H1 (cell line): ENCODE measurements around the gene LIMK2. TPM values are rescaled to one million over a fixed set of nuclear protein-coding genes. Genes with fewer than 3 reads are reported as not detected.

Experiments
- CTCF ChIA-PET: fragments of 300-600 bp; sonication (Branson Sonifier 250); formaldehyde crosslinking; loops from one replicate; lab custom pipeline; 2021; ENCODE audit not compliant: partially characterized antibody; lab: Charles Lee
- POLR2A ChIA-PET: fragments of 300-600 bp; sonication (Branson Sonifier 250); formaldehyde crosslinking; loops from one replicate; lab custom pipeline; 2021; ENCODE audit warnings: inconsistent platforms; ENCODE audit not compliant: partially characterized antibody; lab: Charles Lee
- DNase-seq, 2 experiments: peaks; one replicate each; pipeline versions ENCODE4 v3.0.0 to v3.0.0-alpha.2; 2010 to 2022; ENCODE audit warnings: low spot score in 2 of 2, low read depth in 1 of 2, mixed read lengths in 1 of 2
- FAIRE-seq: peaks from 2 replicates; lab custom pipeline; 2011; peaks lifted over from hg19 to GRCh38; lab: Jason Lieb, UNC
- H2AFZ ChIP-seq: 2 replicates; pipeline ENCODE4 v1.8.1; 2012; ENCODE audit warnings: low read length, inconsistent platforms
- H2AK5ac ChIP-seq: 2 replicates; pipeline ENCODE4 v1.6.1; 2013; ENCODE audit warnings: low read depth, low read length
- H2BK120ac ChIP-seq: replicated peaks from 2 replicates; pipeline ENCODE3; 2013; ENCODE audit warnings: low read depth, low read length, inconsistent platforms
- H2BK12ac ChIP-seq: 2 replicates; pipeline ENCODE4 v1.6.1; 2013; ENCODE audit warnings: low read depth, low read length
- H2BK15ac ChIP-seq: 2 replicates; pipeline ENCODE4 v1.6.1; 2013; ENCODE audit warnings: low read length
- H2BK20ac ChIP-seq: 2 replicates; pipeline ENCODE4 v1.6.1; 2013; ENCODE audit warnings: low read length
- H2BK5ac ChIP-seq: 2 replicates; pipeline ENCODE4 v1.6.1; 2013; ENCODE audit warnings: low read depth, low read length
- H3K14ac ChIP-seq: 2 replicates; pipeline ENCODE4 v1.6.1; 2013; ENCODE audit warnings: inconsistent platforms; ENCODE audit not compliant: insufficient read length
- H3K18ac ChIP-seq: 2 replicates; pipeline ENCODE4 v1.6.1; 2013; ENCODE audit warnings: low read length; ENCODE audit errors: extremely low read depth
- H3K23ac ChIP-seq: 2 replicates; pipeline ENCODE4 v1.6.1; 2013; ENCODE audit warnings: inconsistent platforms; ENCODE audit not compliant: insufficient read length
- H3K23me2 ChIP-seq: 2 replicates; pipeline ENCODE4 v1.6.1; 2013; ENCODE audit warnings: low read depth, low read length
- H3K27ac ChIP-seq: 2 replicates; pipeline ENCODE4 v1.6.1; 2011; ENCODE audit warnings: low read depth, low read length, inconsistent platforms
- H3K27me3 ChIP-seq, 4 experiments: replicated peaks in 1 of 4; 1 replicate in 1 of 4; 2 replicates in 3 of 4; pipeline versions ENCODE4 v1.6.1 to v1.8.1; 2011 to 2013; ENCODE audit warnings: low read length in 3 of 4, mild to moderate bottlenecking in 3 of 4, inconsistent platforms in 2 of 4, mixed read lengths in 2 of 4, moderate library complexity in 1 of 4; ENCODE audit not compliant: control insufficient read depth in 3 of 4, insufficient read depth in 3 of 4; ENCODE audit errors: extremely low read depth in 1 of 4
- H3K36me3 ChIP-seq, 4 experiments: 2 replicates each; pipeline versions ENCODE4 v1.6.1 to v1.8.1; 2011 to 2013; ENCODE audit warnings: mild to moderate bottlenecking in 4 of 4, low read length in 3 of 4, moderate library complexity in 2 of 4, control low read depth in 1 of 4, inconsistent platforms in 1 of 4; ENCODE audit not compliant: insufficient read depth in 4 of 4, control insufficient read depth in 2 of 4
- H3K4ac ChIP-seq: replicated peaks from 2 replicates; pipeline ENCODE3; 2013; ENCODE audit warnings: low read length, low read depth, mixed read lengths, inconsistent platforms; ENCODE audit not compliant: insufficient read length
- H3K4me1 ChIP-seq, 4 experiments: replicated peaks in 1 of 4; 1 replicate in 1 of 4; 2 replicates in 3 of 4; pipeline versions ENCODE4 v1.6.1 to v1.8.1; 2011 to 2013; ENCODE audit warnings: low read length in 3 of 4, inconsistent platforms in 2 of 4, mixed read lengths in 1 of 4; ENCODE audit not compliant: insufficient read depth in 4 of 4, control insufficient read depth in 3 of 4
- H3K4me2 ChIP-seq, 2 experiments: 2 replicates each; pipeline versions ENCODE4 v1.6.1 to v1.8.1; 2011 to 2013; ENCODE audit warnings: low read depth in 2 of 2, low read length in 2 of 2, control low read depth in 1 of 2, inconsistent platforms in 1 of 2, mild to moderate bottlenecking in 1 of 2; ENCODE audit not compliant: insufficient read depth in 1 of 2
- H3K4me3 ChIP-seq, 4 experiments: fragments of 200-600, 300-600 bp in 1 of 4; sonication (generic), shearing (Covaris generic), sonication (Bioruptor Twin) in 1 of 4; 2 replicates each; pipeline versions ENCODE4 v1.5.1 to v1.8.1; 2011 to 2016; ENCODE audit warnings: low read length in 4 of 4, low read depth in 3 of 4, control low read depth in 2 of 4, inconsistent platforms in 2 of 4, mild to moderate bottlenecking in 2 of 4, mixed read lengths in 1 of 4, moderate library complexity in 1 of 4; ENCODE audit not compliant: insufficient read depth in 2 of 4; ENCODE audit errors: extremely low read depth in 1 of 4
- H3K56ac ChIP-seq: replicated peaks from 2 replicates; pipeline ENCODE3; 2013; ENCODE audit warnings: low read depth, mild to moderate bottlenecking, mixed read lengths, low read length, inconsistent platforms; ENCODE audit not compliant: insufficient read length
- H3K79me1 ChIP-seq: 2 replicates; pipeline ENCODE4 v1.6.1; 2013; ENCODE audit warnings: low read depth, low read length, control low read depth
- H3K79me2 ChIP-seq, 2 experiments: 2 replicates each; pipeline versions ENCODE4 v1.6.1 to v1.8.1; 2012 to 2013; ENCODE audit warnings: low read length in 2 of 2, mild to moderate bottlenecking in 2 of 2, inconsistent platforms in 1 of 2; ENCODE audit not compliant: insufficient read depth in 2 of 2, control insufficient read depth in 1 of 2
- H3K9ac ChIP-seq, 4 experiments: replicated peaks in 1 of 4; 1 replicate in 1 of 4; 2 replicates in 3 of 4; pipeline versions ENCODE4 v1.6.1 to v1.8.1; 2011 to 2013; ENCODE audit warnings: low read depth in 3 of 4, low read length in 3 of 4, control low read depth in 2 of 4, mild to moderate bottlenecking in 2 of 4, moderate library complexity in 2 of 4, inconsistent platforms in 1 of 4; ENCODE audit errors: extremely low read depth in 1 of 4
- H3K9me3 ChIP-seq, 2 experiments: 2 replicates each; pipeline versions ENCODE4 v1.6.1 to v1.8.1; 2012 to 2013; ENCODE audit warnings: mild to moderate bottlenecking in 2 of 2, moderate library complexity in 2 of 2, control low read depth in 1 of 2, inconsistent platforms in 1 of 2, low read depth in 1 of 2, low read length in 1 of 2, mixed read lengths in 1 of 2; ENCODE audit not compliant: insufficient read depth in 2 of 2
- H4K20me1 ChIP-seq, 2 experiments: replicated peaks in 1 of 2; 2 replicates each; pipeline versions ENCODE3 to v1.8.1; 2011 to 2013; ENCODE audit warnings: inconsistent platforms in 2 of 2, low read length in 2 of 2, mild to moderate bottlenecking in 1 of 2; ENCODE audit not compliant: insufficient read depth in 2 of 2, control insufficient read depth in 1 of 2
- H4K5ac ChIP-seq: 2 replicates; pipeline ENCODE4 v1.6.1; 2013; ENCODE audit warnings: low read length, low read depth, mixed read lengths, inconsistent platforms; ENCODE audit not compliant: insufficient read length
- H4K8ac ChIP-seq: 2 replicates; pipeline ENCODE4 v1.8.0; 2013; ENCODE audit warnings: mild to moderate bottlenecking, moderate library complexity, low read length, inconsistent platforms; ENCODE audit not compliant: insufficient read depth; ENCODE audit errors: extremely low read depth
- H4K91ac ChIP-seq: replicated peaks from 2 replicates; pipeline ENCODE3; 2013; ENCODE audit warnings: low read length, mixed read lengths, inconsistent platforms; ENCODE audit not compliant: insufficient read length
- ASH2L ChIP-seq: fragments of 200-600, 300-600 bp; sonication (generic); IDR thresholded peaks from one replicate; pipeline ENCODE4 v1.7.1; 2017; ENCODE audit warnings: low read length
- CHD1 ChIP-seq: IDR thresholded peaks from 2 replicates; pipeline ENCODE4 v1.6.1; 2012; ENCODE audit warnings: low read depth, low read length, improper control_type of control experiment
- GTF2F1 ChIP-seq: IDR thresholded peaks from 2 replicates; pipeline ENCODE4 v1.6.1; 2012; ENCODE audit warnings: low read depth, low read length, improper control_type of control experiment, borderline replicate concordance
- KDM5A ChIP-seq: fragments of 200-600 bp; IDR thresholded peaks from 2 replicates; pipeline ENCODE4 v1.7.1; 2012; ENCODE audit warnings: mild to moderate bottlenecking, low read length, inconsistent platforms, mixed read lengths
- POLR2A ChIP-seq, 2 experiments: IDR thresholded peaks; 1 replicate in 1 of 2; 2 replicates in 1 of 2; pipeline ENCODE4 v1.6.1; 2011; ENCODE audit warnings: low read depth in 2 of 2, low read length in 2 of 2, mild to moderate bottlenecking in 2 of 2; ENCODE audit errors: control extremely low read depth in 1 of 2
- POU5F1 ChIP-seq: IDR thresholded peaks from 2 replicates; pipeline ENCODE4 v1.6.1; 2011; ENCODE audit warnings: low read depth, mild to moderate bottlenecking, low read length, moderate library complexity
- RBBP5 ChIP-seq: IDR thresholded peaks from 2 replicates; pipeline ENCODE4 v1.7.1; 2012; ENCODE audit warnings: low read depth, mild to moderate bottlenecking, inconsistent platforms, low read length, moderate library complexity, borderline replicate concordance
- SAP30 ChIP-seq: fragments of 300-600 bp; sonication (generic); IDR thresholded peaks from 2 replicates; pipeline ENCODE4 v1.7.1; 2012; ENCODE audit warnings: low read length, moderate library complexity, mild to moderate bottlenecking, inconsistent platforms; ENCODE audit not compliant: insufficient read depth, insufficient replicate concordance
- SP4 ChIP-seq: IDR thresholded peaks from 2 replicates; pipeline ENCODE4 v1.6.1; 2012; ENCODE audit warnings: low read length, inconsistent platforms
- TAF1 ChIP-seq: IDR thresholded peaks from 2 replicates; pipeline ENCODE4 v1.6.1; 2011; ENCODE audit warnings: mild to moderate bottlenecking, low read depth, low read length
- TBP ChIP-seq: IDR thresholded peaks from 2 replicates; pipeline ENCODE4 v1.6.1; 2011; ENCODE audit warnings: low read depth, low read length, improper control_type of control experiment
- ZNF274 ChIP-seq: IDR thresholded peaks from 2 replicates; pipeline ENCODE4 v1.7.0; 2012; ENCODE audit warnings: low read length, borderline replicate concordance; ENCODE audit errors: extremely low read depth
- WGBS, 2 experiments: shearing (Covaris generic) in 1 of 2; methylation state at CpG; one replicate each; pipeline versions ENCODE4 v1.1.6 to v1.1.7; 2013 to 2015; ENCODE audit warnings: low lambda C conversion rate in 2 of 2, mixed read lengths in 2 of 2, inconsistent platforms in 1 of 2, low coverage in 1 of 2, missing lambda C conversion rate in 1 of 2; ENCODE audit not compliant: insufficient replicate concordance in 2 of 2, insufficient coverage in 1 of 2, insufficient read length in 1 of 2; ENCODE audit errors: extremely low coverage in 1 of 2, missing lambda C conversion rate in 1 of 2; 5-methylcytosine and 5-hydroxymethylcytosine counted together
- polyA plus RNA-seq, 7 experiments: library from polyadenylated mRNA; depleted of rRNA in 3 of 7; stranded (reverse) in 5 of 7; unstranded in 2 of 7; fragments of >200 nt in 5 of 7; fragments of 200-250 nt in 2 of 7; gene quantifications; 1 replicate in 5 of 7; 2 replicates in 1 of 7; 4 replicates in 1 of 7; pipeline versions ENCODE4 v1.2.1 to v1.2.3, GENCODE V29; 2011 to 2013; ENCODE audit warnings: missing spikeins in 2 of 7, mixed read lengths in 2 of 7
- total RNA-seq: library from RNA; stranded (reverse); fragmentation: NEBNext Ultra II Directional; extraction: Animal tissue kit (Norgen Biotek cat#: 25700); gene quantifications from 2 replicates; pipeline ENCODE4 v1.2.1, GENCODE V29; 2021
- TF ChIP-seq, protein P1 (sequence below): IDR thresholded peaks from 2 replicates; pipeline ENCODE4 v1.6.1; 2012; ENCODE audit warnings: inconsistent platforms
- TF ChIP-seq, protein P2 (sequence below): IDR thresholded peaks from 2 replicates; pipeline ENCODE4 v1.6.1; 2011; ENCODE audit warnings: low read length, improper control_type of control experiment

Gene LIMK2
- total and polyA plus RNA-seq, 2 of the 8 experiments (the other 6 are each of a cell fraction or from before 2014, with no cell fraction given) = 13.2 to 37.6 TPM

DNA sequence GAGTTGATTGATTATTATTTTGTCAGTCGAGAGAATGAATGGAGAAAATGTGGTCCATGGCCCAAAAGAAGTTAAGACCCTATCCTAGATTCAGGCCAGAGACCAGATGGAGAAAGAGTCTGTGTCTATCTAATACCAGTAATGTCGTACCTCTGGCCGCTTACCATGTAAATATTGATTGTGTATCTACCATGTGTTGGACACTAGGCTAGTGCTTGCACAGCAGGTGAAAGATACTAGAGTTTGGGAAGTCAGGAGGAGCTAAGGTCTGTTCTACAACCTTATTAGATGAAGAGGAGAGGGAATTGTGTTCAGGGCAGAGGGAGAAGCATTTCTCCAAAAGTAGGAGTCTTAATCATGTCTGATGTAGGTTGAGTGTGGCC, 48.4 kb downstream of the LIMK2 start:
- WGBS, 2 experiments = 87% methylated on average over 3 of the region's 3 CpGs; no CpG with 5 or more reads in 1 of the 2 experiments
- no peak for TF ChIP-seq TBP
- TF ChIP-seq SAP30 = no peak
- TF ChIP-seq POLR2A (IDR thresholded peaks at IDR 0.05; ENCODE audit: control extremely low read depth in 1 of 2, low read depth in 2 of 2, low read length in 2 of 2) = no peak
- no peak for TF ChIP-seq RBBP5
- TF ChIP-seq GTF2F1 = no peak
- no peak for TF ChIP-seq ASH2L
- TF ChIP-seq CHD1 = no peak
- TF ChIP-seq SP4 = no peak
- no peak for TF ChIP-seq KDM5A
- TF ChIP-seq, protein P1, sequence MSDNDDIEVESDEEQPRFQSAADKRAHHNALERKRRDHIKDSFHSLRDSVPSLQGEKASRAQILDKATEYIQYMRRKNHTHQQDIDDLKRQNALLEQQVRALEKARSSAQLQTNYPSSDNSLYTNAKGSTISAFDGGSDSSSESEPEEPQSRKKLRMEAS = no peak
- TF ChIP-seq TAF1 = no peak
- TF ChIP-seq, protein P2, sequence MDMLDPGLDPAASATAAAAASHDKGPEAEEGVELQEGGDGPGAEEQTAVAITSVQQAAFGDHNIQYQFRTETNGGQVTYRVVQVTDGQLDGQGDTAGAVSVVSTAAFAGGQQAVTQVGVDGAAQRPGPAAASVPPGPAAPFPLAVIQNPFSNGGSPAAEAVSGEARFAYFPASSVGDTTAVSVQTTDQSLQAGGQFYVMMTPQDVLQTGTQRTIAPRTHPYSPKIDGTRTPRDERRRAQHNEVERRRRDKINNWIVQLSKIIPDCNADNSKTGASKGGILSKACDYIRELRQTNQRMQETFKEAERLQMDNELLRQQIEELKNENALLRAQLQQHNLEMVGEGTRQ = no peak
- TF ChIP-seq POU5F1 = no peak
- TF ChIP-seq ZNF274 = no peak

More for the DNA sequence above, 48.4 kb downstream of the LIMK2 start:
- H3K27me3 ChIP-seq = no peaks in the 10 kb centered on the region
- no peak overlapping the region for H3K14ac ChIP-seq
- H3K36me3 ChIP-seq = peaks cover 0 to 30% (median 13%) of the 10 kb centered on the region in 4 experiments; a peak in 6 of 8 replicates
- H3K79me2 ChIP-seq = no peaks in the 10 kb centered on the region
- no peak overlapping the region for H4K8ac ChIP-seq
- no peaks in the 10 kb centered on the region; the same call in none of the 2 replicates for H3K79me1 ChIP-seq
- no peak overlapping the region for H3K4me3 ChIP-seq
- no peak for FAIRE-seq
- H3K23ac ChIP-seq = no peak overlapping the region
- DNase-seq = no peak
- no peak overlapping the region for H2AFZ ChIP-seq
- no peak overlapping the region for H2BK15ac ChIP-seq
- no peak overlapping the region for H3K4me2 ChIP-seq
- no peaks in the 10 kb centered on the region for H3K9me3 ChIP-seq
- no peak overlapping the region for H2AK5ac ChIP-seq
- no peaks in the 10 kb centered on the region; the same call in 1 of the 2 replicates for H3K23me2 ChIP-seq
- H2BK20ac ChIP-seq = no peak overlapping the region
- H3K4me1 ChIP-seq = no peaks in the 10 kb centered on the region
- no peak overlapping the region for H4K5ac ChIP-seq
- no peak overlapping the region for H3K27ac ChIP-seq
- no peak overlapping the region for H3K4ac ChIP-seq
- H3K56ac ChIP-seq = no peak overlapping the region
- no peak overlapping the region for H3K9ac ChIP-seq
- H2BK12ac ChIP-seq = no peak overlapping the region
- no peak overlapping the region for H2BK120ac ChIP-seq
- H2BK5ac ChIP-seq = no peak overlapping the region
- no peak overlapping the region for H3K18ac ChIP-seq
- no peak overlapping the region for H4K91ac ChIP-seq
- ChIA-PET POLR2A (interaction anchor here (1.2 kb wide), 1 partner anchor 9 kb away, joined by 3 read pairs; no protein-coding TSS in a partner anchor), CTCF (interaction anchor here (12.1 kb wide), 1 partner anchor 11 kb away, joined by 122 read pairs; no protein-coding TSS in a partner anchor)
- peaks cover 0 to 5% of the 10 kb centered on the region in 2 experiments for H4K20me1 ChIP-seq
